ENCODE results near the gene CRACDL. TPM values are rescaled to one million over a fixed set of nuclear protein-coding genes. Genes with fewer than 3 reads are reported as not detected.

The CRACDL gene
- total RNA-seq, 1 donor: 1.6 TPM

DNA sequence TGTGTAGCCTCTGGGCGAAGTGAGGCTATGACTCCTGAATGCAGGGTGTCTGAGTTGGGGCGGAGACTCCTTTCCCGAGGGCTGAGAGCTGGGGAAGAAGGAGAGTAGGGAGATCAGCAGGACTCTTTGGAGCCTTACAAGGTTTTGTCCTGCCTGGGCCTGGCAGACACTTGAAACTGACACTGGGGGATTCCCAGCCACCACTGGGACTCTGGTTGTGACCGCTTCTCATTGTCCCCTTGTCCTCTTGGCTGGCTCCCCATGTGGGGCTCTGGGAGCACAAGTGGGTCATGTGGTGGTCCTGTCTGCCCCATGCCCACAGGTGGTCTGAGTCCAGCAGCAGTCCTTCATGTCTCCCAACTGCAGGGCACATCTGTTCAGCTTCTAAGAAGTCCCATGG lies 126.9 kb downstream of the CRACDL start:
- no peaks in the 10 kb centered on the region for H3K9me3 ChIP-seq (ENCODE audit: low read depth, low read length)
- peaks cover 3% of the 10 kb centered on the region for H3K27me3 ChIP-seq (ENCODE audit: insufficient read depth, low read length)
- no peak overlapping the region for H3K4me3 ChIP-seq (ENCODE audit: low read length)
- H3K4me1 ChIP-seq (ENCODE audit: insufficient read depth, low read length): peaks cover 42% of the 10 kb centered on the region

DNA sequence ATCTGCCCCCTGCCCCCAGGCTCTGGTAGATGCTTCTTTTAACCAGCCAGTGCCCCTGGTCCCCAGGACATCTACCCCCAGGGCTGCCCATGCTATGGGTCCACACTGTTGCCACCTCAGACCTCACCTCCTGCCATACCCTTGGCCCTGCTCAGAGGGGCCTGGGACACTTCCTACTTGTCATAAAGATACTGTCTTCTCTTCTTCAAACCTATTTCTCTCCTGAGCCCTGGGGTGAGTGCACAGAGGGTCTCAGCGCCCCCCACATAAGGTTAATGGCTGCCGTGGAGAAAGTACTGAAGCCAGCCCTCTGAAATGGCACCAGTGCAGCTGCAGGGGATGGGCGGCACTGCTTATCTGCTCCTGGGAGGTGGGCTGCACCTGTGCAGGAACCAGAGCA lies 127.5 kb downstream of the CRACDL start:
- Histone ChIP-seq H3K9me3 (ENCODE audit: low read depth, low read length) (no peaks in the 10 kb centered on the region), H3K4me3 (ENCODE audit: low read length) (no peak overlapping the region), H3K27me3 (ENCODE audit: insufficient read depth, low read length) (no peaks in the 10 kb centered on the region), H3K4me1 (ENCODE audit: insufficient read depth, low read length) (peaks cover 44% of the 10 kb centered on the region)

DNA sequence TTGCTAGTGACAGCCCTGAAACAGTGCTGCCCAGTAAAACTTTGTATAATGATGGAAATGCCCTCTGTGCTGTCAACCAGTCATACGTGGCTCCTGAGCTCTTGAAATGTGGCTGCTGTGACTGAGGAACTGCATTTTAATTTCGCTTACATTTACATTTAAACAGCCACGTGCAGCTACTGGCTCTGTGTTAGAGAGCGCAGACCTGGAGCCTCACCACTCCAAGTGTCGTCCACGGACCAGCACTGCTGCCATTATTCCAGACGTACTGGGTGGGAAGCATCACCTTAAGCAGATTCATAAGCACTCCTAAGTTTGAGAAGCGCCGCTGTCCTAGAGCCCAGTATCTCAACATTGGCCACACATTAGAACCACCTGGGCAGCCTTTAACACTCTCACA lies 128.1 kb downstream of the CRACDL start:
- peaks cover 44% of the 10 kb centered on the region for H3K4me1 ChIP-seq (ENCODE audit: insufficient read depth, low read length)
- no peak overlapping the region for H3K4me3 ChIP-seq (ENCODE audit: low read length)
- H3K9me3 ChIP-seq (ENCODE audit: low read depth, low read length): no peaks in the 10 kb centered on the region
- H3K27me3 ChIP-seq (ENCODE audit: insufficient read depth, low read length): no peaks in the 10 kb centered on the region

GRCh38 chr2:98807221-98807620 lies 128.8 kb downstream of the CRACDL start:
- no peak overlapping the region for H3K4me3 ChIP-seq (ENCODE audit: low read length)
- H3K27me3 ChIP-seq (ENCODE audit: insufficient read depth, low read length): no peaks in the 10 kb centered on the region
- H3K9me3 ChIP-seq (ENCODE audit: low read depth, low read length): no peaks in the 10 kb centered on the region
- H3K4me1 ChIP-seq (ENCODE audit: insufficient read depth, low read length): peaks cover 44% of the 10 kb centered on the region

DNA sequence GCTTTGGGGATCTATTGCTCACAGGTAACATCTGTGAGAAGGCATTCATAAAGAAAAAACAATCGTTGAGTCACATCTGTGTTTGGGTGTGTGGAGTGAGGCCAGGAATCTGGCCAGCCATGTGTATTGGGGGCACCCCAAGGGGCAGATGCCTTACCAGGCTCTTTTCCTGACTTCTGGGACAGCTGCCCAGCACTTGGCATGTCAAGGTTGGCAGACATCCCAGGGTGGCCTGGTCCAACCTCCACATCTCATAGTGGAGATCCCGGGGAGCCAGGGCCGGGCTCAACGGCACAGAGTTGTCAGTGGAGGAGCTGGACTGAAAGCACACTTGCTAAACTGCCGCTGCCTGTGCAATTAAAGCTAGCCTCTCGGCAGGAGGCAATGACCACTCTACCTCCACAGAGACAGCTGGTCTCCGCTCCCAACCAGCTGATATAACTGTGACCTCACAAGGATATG lies 129.8 kb downstream of the CRACDL start:
- no peak overlapping the region for H3K4me3 ChIP-seq (ENCODE audit: low read length)
- H3K27me3 ChIP-seq (ENCODE audit: insufficient read depth, low read length): no peaks in the 10 kb centered on the region
- no peaks in the 10 kb centered on the region for H3K9me3 ChIP-seq (ENCODE audit: low read depth, low read length)
- H3K4me1 ChIP-seq (ENCODE audit: insufficient read depth, low read length): peaks cover 44% of the 10 kb centered on the region

DNA sequence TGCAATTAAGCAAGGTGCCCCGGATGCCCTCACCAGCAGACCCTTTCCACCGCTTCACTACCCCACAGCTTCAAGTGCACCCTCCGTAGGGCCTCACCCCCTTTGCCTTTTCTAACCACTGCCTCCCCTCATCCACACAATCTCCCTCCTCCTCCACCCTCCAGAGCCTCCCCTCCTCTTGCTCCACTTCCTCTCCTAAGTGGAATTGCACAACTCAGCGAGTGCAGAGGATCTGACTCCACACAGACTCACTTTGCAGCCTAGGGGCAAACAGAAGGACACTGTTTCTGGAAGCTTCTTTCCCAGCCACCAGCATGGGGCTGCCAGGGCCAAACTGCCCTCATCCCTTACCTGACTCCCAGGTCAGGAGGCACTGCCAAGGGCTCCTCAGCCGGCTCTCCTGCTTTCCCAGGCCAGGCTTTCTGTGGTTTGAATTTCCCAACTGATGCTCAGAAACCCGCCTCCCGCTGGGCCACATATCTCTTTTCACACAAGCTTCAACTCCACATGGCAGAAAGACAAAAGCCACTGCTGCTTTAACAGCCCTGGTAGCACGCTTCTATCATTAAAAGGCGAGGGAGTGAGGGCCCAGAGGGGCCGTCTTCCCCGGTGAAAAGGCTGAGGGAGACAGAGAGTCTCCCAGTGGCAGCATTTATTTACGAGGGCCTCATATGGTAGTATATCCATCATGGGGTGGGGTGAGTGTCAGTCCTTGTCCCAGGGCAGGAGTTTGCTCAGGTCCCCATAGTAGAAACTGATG lies 130.4 kb downstream of the CRACDL start:
- no peaks in the 10 kb centered on the region for H3K27me3 ChIP-seq (ENCODE audit: insufficient read depth, low read length)
- peaks cover 44% of the 10 kb centered on the region for H3K4me1 ChIP-seq (ENCODE audit: insufficient read depth, low read length)
- H3K9me3 ChIP-seq (ENCODE audit: low read depth, low read length): no peaks in the 10 kb centered on the region
- H3K4me3 ChIP-seq (ENCODE audit: low read length): no peak overlapping the region

- H3K9me3 ChIP-seq (ENCODE audit: low read depth, low read length): no peaks in the 10 kb centered on the region
- no peak overlapping the region for H3K4me3 ChIP-seq (ENCODE audit: low read length)
- H3K4me1 ChIP-seq (ENCODE audit: insufficient read depth, low read length): peaks cover 44% of the 10 kb centered on the region
- H3K27me3 ChIP-seq (ENCODE audit: insufficient read depth, low read length): no peaks in the 10 kb centered on the region
These were observed 131.3 kb downstream of the CRACDL start for GRCh38 chr2:98804736-98805135.

GRCh38 chr2:98804265-98804650 lies 131.8 kb downstream of the CRACDL start:
- peaks cover 44% of the 10 kb centered on the region for H3K4me1 ChIP-seq (ENCODE audit: insufficient read depth, low read length)
- H3K27me3 ChIP-seq (ENCODE audit: insufficient read depth, low read length): no peaks in the 10 kb centered on the region
- no peak overlapping the region for H3K4me3 ChIP-seq (ENCODE audit: low read length)
- no peaks in the 10 kb centered on the region for H3K9me3 ChIP-seq (ENCODE audit: low read depth, low read length)

- Histone ChIP-seq H3K4me1 (ENCODE audit: insufficient read depth, low read length) (peaks cover 44% of the 10 kb centered on the region), H3K27me3 (ENCODE audit: insufficient read depth, low read length) (no peaks in the 10 kb centered on the region), H3K4me3 (ENCODE audit: low read length) (no peak overlapping the region), H3K9me3 (ENCODE audit: low read depth, low read length) (no peaks in the 10 kb centered on the region)
These were observed 132.4 kb downstream of the CRACDL start for GRCh38 chr2:98803405-98804264.

- Histone ChIP-seq H3K27me3 (ENCODE audit: insufficient read depth, low read length) (no peaks in the 10 kb centered on the region), H3K4me1 (ENCODE audit: insufficient read depth, low read length) (peaks cover 34% of the 10 kb centered on the region), H3K4me3 (ENCODE audit: low read length) (no peak overlapping the region), H3K9me3 (ENCODE audit: low read depth, low read length) (no peaks in the 10 kb centered on the region)
These were observed 133.7 kb downstream of the CRACDL start for GRCh38 chr2:98802344-98802743.

DNA sequence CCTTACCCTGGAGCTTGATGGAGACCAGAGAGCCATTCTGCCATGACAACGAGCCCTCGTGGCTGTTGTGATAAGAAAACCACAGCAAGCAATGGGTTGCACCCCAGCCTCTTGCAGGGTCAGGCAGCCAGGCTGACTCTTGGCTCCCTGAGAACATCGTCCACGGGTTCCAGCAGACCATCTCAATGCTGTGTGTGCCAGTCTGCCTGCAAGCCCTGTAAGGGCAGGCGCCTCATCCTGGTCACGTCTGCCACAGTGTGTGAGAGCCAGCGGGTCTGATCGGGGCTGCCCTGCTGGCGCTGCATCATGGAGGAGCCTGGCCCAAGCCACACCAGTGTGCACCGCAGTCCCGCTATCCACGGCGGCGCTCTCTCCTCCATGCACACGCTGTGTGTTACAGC lies 134.1 kb downstream of the CRACDL start:
- Histone ChIP-seq H3K27me3 (ENCODE audit: insufficient read depth, low read length) (no peaks in the 10 kb centered on the region), H3K4me3 (ENCODE audit: low read length) (no peak overlapping the region), H3K4me1 (ENCODE audit: insufficient read depth, low read length) (peaks cover 30% of the 10 kb centered on the region), H3K9me3 (ENCODE audit: low read depth, low read length) (no peaks in the 10 kb centered on the region)

DNA sequence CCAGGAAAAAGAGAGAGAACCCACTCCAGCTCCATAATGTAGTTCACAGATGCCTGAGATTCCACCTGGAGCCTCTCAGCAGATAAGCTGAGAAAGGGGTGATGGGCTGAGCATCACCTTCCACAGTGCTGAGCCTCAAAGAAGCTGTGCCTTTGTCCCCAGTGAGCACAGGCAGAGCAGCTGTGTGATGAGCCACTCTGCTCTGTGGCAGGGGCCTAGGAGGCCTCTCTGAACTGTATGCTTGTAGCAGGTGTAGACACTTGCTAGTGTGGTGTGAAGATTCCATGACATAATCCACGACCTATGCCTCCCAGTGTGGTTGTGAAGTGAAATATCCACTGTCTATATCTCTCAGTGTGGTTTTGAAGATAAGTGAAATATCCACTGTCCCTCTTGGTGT lies 134.7 kb downstream of the CRACDL start:
- H3K9me3 ChIP-seq (ENCODE audit: low read depth, low read length): no peaks in the 10 kb centered on the region
- H3K27me3 ChIP-seq (ENCODE audit: insufficient read depth, low read length): no peaks in the 10 kb centered on the region
- peaks cover 24% of the 10 kb centered on the region for H3K4me1 ChIP-seq (ENCODE audit: insufficient read depth, low read length)
- no peak overlapping the region for H3K4me3 ChIP-seq (ENCODE audit: low read length)

DNA sequence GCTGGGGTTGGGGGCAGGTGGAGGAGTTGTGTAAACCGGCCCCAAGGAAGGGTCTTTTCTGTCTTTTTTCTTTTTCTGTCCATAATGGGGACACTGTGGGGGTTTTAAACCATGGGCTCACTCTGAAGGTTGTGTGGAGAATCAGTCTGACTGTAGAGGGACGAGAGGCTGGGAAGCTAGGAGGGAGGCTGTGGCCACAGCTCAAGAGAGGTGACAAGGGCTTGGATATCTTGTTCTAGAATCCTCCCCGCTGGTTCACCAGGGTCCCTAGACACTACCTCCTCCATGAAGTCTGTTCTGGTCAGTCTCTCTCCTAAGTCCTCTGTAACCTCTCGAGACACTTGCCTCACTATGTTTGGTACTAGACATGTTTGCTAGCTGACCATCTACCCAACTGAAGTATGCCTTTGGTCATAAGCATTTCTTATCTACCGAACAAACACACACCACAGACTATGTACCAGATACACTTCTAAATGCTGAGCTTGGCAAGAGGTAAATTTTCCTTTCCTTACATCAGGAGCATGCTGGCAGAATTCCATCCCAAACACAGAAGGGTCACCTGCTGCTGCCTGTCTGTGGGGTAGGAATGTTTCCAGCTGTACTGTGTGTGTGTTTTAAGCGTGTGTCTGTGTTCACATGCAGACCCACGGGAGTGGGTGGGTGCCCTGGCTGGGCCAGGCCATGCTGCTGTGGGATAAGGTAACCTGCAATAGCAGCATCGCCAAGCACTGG lies 135.5 kb downstream of the CRACDL start:
- H3K9me3 ChIP-seq (ENCODE audit: low read depth, low read length): no peaks in the 10 kb centered on the region

DNA sequence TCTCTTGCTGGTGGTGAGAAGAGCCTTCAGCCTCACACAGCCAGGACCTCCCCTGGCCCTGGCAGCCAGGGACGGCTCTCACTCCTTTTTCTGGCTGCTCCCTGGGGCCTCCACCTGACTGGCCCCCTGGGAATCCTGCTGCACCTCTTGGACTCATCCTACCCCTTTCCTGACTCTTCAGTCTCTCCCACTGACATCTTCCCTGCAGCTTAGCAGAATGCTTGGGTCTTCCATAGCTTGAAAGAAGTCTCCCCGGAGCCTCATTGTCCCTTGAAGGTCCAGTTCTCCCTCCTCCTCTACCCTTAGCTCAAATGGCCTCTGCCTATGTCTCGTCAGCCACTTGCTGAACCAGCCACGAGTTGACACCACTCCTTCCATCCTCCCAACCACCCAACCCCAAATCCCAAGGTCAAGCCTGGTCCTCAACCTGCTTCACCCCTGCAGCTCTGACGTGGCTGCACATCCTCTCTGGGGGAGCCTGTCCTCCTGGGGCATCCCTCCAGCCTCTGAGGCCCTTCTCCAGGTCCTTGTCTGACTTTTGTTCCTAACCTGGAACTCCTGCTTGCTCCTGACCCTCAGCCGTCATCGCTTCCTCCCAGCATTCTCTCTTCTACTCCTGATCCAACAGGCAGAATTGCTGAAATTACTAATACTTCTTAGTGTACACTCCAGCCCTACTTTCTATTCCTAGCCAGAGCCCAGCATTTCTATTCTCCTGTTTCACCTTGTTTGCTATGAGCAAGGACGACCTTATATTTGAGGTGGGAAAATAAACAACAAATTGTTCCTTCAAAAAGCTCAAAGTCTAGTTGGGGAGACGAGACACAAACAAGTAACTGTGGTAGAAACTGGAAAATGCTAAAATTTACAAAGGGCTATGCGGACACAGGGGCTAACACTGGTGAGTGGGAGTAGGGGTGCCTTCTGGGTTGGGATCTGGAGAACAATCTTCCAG lies 136.4 kb downstream of the CRACDL start:
- H3K4me3 ChIP-seq (ENCODE audit: low read length): no peak overlapping the region
- no peaks in the 10 kb centered on the region for H3K9me3 ChIP-seq (ENCODE audit: low read depth, low read length)
- H3K4me1 ChIP-seq (ENCODE audit: insufficient read depth, low read length): peaks cover 11% of the 10 kb centered on the region
- no peaks in the 10 kb centered on the region for H3K27me3 ChIP-seq (ENCODE audit: insufficient read depth, low read length)

More for the DNA sequence above, 135.5 kb downstream of the CRACDL start:
- H3K4me1 ChIP-seq (ENCODE audit: insufficient read depth, low read length): peaks cover 19% of the 10 kb centered on the region
- H3K27me3 ChIP-seq (ENCODE audit: insufficient read depth, low read length): no peaks in the 10 kb centered on the region
- H3K4me3 ChIP-seq (ENCODE audit: low read length): no peak overlapping the region

Data from mononuclear cell (primary cell).